GM12878 (cell line): ENCODE measurements around the gene RABEP1. TPM values are rescaled to one million over a fixed set of nuclear protein-coding genes. Genes with fewer than 3 reads are reported as not detected.

Source experiments
- ATAC-seq: fragments of 200-7000 bp; cut with Tn5 transposase; 3 replicates; pipeline ENCODE4 v1.9.1; 2020; ENCODE audit warnings: mild to moderate bottlenecking, moderate library complexity
- BruUV-seq: library from RNA; stranded (reverse); fragments of 400-500 nt; replicated peaks from 2 replicates; lab custom pipeline; 2021; lab: Mats Ljungman, UMichigan
- CTCF ChIA-PET: fragments of 300-600 bp; sonication (Branson Sonifier 250); formaldehyde crosslinking; extraction: SDS; loops from one replicate; lab custom pipeline; 2021; ENCODE audit warnings: inconsistent platforms; lab: Yijun Ruan, JAX
- POLR2A ChIA-PET: fragments of 350-600 bp; formaldehyde crosslinking; extraction: SDS; loops from one replicate; lab custom pipeline; 2021; ENCODE audit warnings: inconsistent platforms; lab: Charles Lee
- RAD21 ChIA-PET: fragments of 300-600 bp; sonication (Branson Sonifier 250); formaldehyde crosslinking; loops from one replicate; lab custom pipeline; 2023; ENCODE audit warnings: antibody characterized with exemption; ENCODE audit not compliant: unreplicated experiment; lab: Charles Lee
- SMC1A ChIA-PET: fragments of 300-600 bp; sonication (Branson Sonifier 250); formaldehyde crosslinking; loops from one replicate; lab custom pipeline; 2023; ENCODE audit not compliant: unreplicated experiment, uncharacterized antibody; lab: Charles Lee
- DNase-seq: peaks from one replicate; pipeline ENCODE4 v3.0.0-alpha.2; 2011; ENCODE audit warnings: low read depth, low spot score
- FAIRE-seq: peaks from 3 replicates; lab custom pipeline; 2011; peaks lifted over from hg19 to GRCh38; lab: Jason Lieb, UNC
- H2AFZ ChIP-seq: 2 replicates; pipeline ENCODE4 v1.6.0; 2011; ENCODE audit warnings: low read depth, low read length, control low read depth; ENCODE audit not compliant: control insufficient read depth
- H3K27ac ChIP-seq: 2 replicates; pipeline ENCODE4 v1.5.1; 2011; ENCODE audit warnings: control low read depth; ENCODE audit not compliant: control insufficient read depth, insufficient read depth
- H3K27me3 ChIP-seq, 2 experiments: replicated peaks in 1 of 2; 2 replicates each; pipeline versions ENCODE4 v1.6.0 to v1.6.1; 2011; ENCODE audit warnings: low read length in 1 of 2; ENCODE audit not compliant: control insufficient read depth in 2 of 2, insufficient read depth in 2 of 2
- H3K36me3 ChIP-seq, 2 experiments: 2 replicates each; pipeline ENCODE4 v1.5.1; 2011; ENCODE audit warnings: low read length in 1 of 2; ENCODE audit not compliant: control insufficient read depth in 2 of 2, insufficient read depth in 2 of 2
- H3K4me1 ChIP-seq: 2 replicates; pipeline ENCODE4 v1.6.1; 2011; ENCODE audit warnings: mild to moderate bottlenecking, low read length, moderate library complexity, mixed read lengths; ENCODE audit not compliant: control insufficient read depth, insufficient read depth
- H3K4me2 ChIP-seq: 2 replicates; pipeline ENCODE4 v1.6.0; 2011; ENCODE audit warnings: control low read depth; ENCODE audit not compliant: control insufficient read depth, insufficient read depth
- H3K4me3 ChIP-seq: fragments of 200-600 bp; sonication (generic); 2 replicates; pipeline ENCODE4 v1.5.1; 2016
- H3K79me2 ChIP-seq: 2 replicates; pipeline ENCODE4 v1.6.0; 2011; ENCODE audit warnings: low read length; ENCODE audit not compliant: control insufficient read depth, insufficient read depth
- H3K9ac ChIP-seq: 2 replicates; pipeline ENCODE4 v1.8.0; 2011; ENCODE audit warnings: low read length, control low read depth, mixed read lengths; ENCODE audit not compliant: control insufficient read depth, insufficient read depth
- H3K9me3 ChIP-seq: replicated peaks from 3 replicates; pipeline ENCODE4 v1.5.1; 2011; ENCODE audit warnings: mild to moderate bottlenecking, low read length; ENCODE audit not compliant: control insufficient read depth, insufficient read depth
- H4K20me1 ChIP-seq: 2 replicates; pipeline ENCODE4 v1.6.0; 2011; ENCODE audit not compliant: control insufficient read depth, insufficient read depth
- ATF2 ChIP-seq: IDR thresholded peaks from 2 replicates; pipeline ENCODE4 v1.6.1; 2012; ENCODE audit warnings: low read length, inconsistent platforms
- BHLHE40 ChIP-seq, 2 experiments: fragments of 450-650 bp in 1 of 2; IDR thresholded peaks; 2 replicates each; pipeline ENCODE4 v1.6.1; 2011 to 2017; ENCODE audit warnings: low read depth in 2 of 2, borderline replicate concordance in 1 of 2, improper control_type of control experiment in 1 of 2, low read length in 1 of 2, mild to moderate bottlenecking in 1 of 2
- CBFB ChIP-seq: IDR thresholded peaks from 2 replicates; pipeline ENCODE4 v1.6.1; 2016; ENCODE audit warnings: antibody characterized with exemption, low read depth
- HCFC1 ChIP-seq: fragments of 150-350 bp; IDR thresholded peaks from 2 replicates; pipeline ENCODE4 v1.6.1; 2014; ENCODE audit warnings: low read length
- KLF5 ChIP-seq: fragments of 450-650 bp; IDR thresholded peaks from 2 replicates; pipeline ENCODE4 v1.6.1; 2014; ENCODE audit warnings: mild to moderate bottlenecking; ENCODE audit not compliant: partially characterized antibody
- LARP7 ChIP-seq: fragments of 450-650 bp; IDR thresholded peaks from 2 replicates; pipeline ENCODE4 v1.6.1; 2017; ENCODE audit warnings: mild to moderate bottlenecking
- MAX ChIP-seq: IDR thresholded peaks from 2 replicates; pipeline ENCODE4 v1.6.1; 2012; ENCODE audit warnings: low read depth, low read length, improper control_type of control experiment
- MYC ChIP-seq: IDR thresholded peaks from 2 replicates; pipeline ENCODE4 v1.6.1; 2011; ENCODE audit warnings: mild to moderate bottlenecking, low read length, moderate library complexity, inconsistent platforms; ENCODE audit not compliant: insufficient read depth, insufficient replicate concordance, insufficient read length, severe bottlenecking
- NFIC ChIP-seq: IDR thresholded peaks from 2 replicates; pipeline ENCODE4 v1.6.1; 2012; ENCODE audit warnings: low read depth, mild to moderate bottlenecking, inconsistent platforms, low read length, moderate library complexity
- NFYB ChIP-seq: IDR thresholded peaks from 2 replicates; pipeline ENCODE4 v1.6.1; 2011; ENCODE audit warnings: low read depth, mild to moderate bottlenecking, low read length, improper control_type of control experiment, moderate library complexity; ENCODE audit not compliant: insufficient read depth
- NR2F1 ChIP-seq: fragments of 450-650 bp; conservative IDR thresholded peaks from 2 replicates; pipeline ENCODE4 v1.6.1; 2017; ENCODE audit warnings: mild to moderate bottlenecking
- NRF1 ChIP-seq: conservative IDR thresholded peaks from 2 replicates; pipeline ENCODE4 v1.6.1; 2011; ENCODE audit warnings: mild to moderate bottlenecking, low read depth, low read length, improper control_type of control experiment
- PML ChIP-seq: IDR thresholded peaks from 2 replicates; pipeline ENCODE4 v1.6.1; 2012; ENCODE audit warnings: low read length, inconsistent platforms
- RB1 ChIP-seq: fragments of 450-650 bp; formaldehyde crosslinking; IDR thresholded peaks from 2 replicates; pipeline ENCODE4 v1.6.1; 2017; ENCODE audit warnings: mild to moderate bottlenecking, borderline replicate concordance
- SIN3A ChIP-seq: IDR thresholded peaks from 2 replicates; pipeline ENCODE4 v1.6.1; 2012; ENCODE audit warnings: low read depth, low read length, improper control_type of control experiment
- SMC3 ChIP-seq: IDR thresholded peaks from 2 replicates; pipeline ENCODE4 v1.6.1; 2011; ENCODE audit warnings: low read length, improper control_type of control experiment, borderline replicate concordance
- SRF ChIP-seq, 2 experiments: IDR thresholded peaks; 2 replicates each; pipeline ENCODE4 v1.6.1; 2011; ENCODE audit warnings: low read depth in 2 of 2, low read length in 2 of 2, mild to moderate bottlenecking in 1 of 2, moderate library complexity in 1 of 2
- STAT1 ChIP-seq: fragments of 450-650 bp; conservative IDR thresholded peaks from 2 replicates; pipeline ENCODE4 v1.6.1; 2014; ENCODE audit warnings: antibody characterized with exemption, mild to moderate bottlenecking
- STAT3 ChIP-seq: IDR thresholded peaks from 2 replicates; pipeline ENCODE4 v1.6.1; 2011; ENCODE audit warnings: low read depth, low read length, improper control_type of control experiment
- WGBS: methylation state at CpG from one replicate; pipeline ENCODE4 v1.1.6; 2016; ENCODE audit warnings: low lambda C conversion rate; ENCODE audit not compliant: insufficient replicate concordance, insufficient coverage; ENCODE audit errors: missing lambda C conversion rate; 5-methylcytosine and 5-hydroxymethylcytosine counted together
- in situ Hi-C: fragments of 300-500 bp; cut with MboI; formaldehyde crosslinking; loops from 9 replicates; pipeline ENCODE4 v1.14.3; 2018; ENCODE audit warnings: mixed read lengths
- intact Hi-C: fragments of 100-400 bp; cut with micrococcal nuclease; formaldehyde crosslinking; loops from one replicate; pipeline ENCODE4 v1.14.2; 2022; ENCODE audit not compliant: unreplicated experiment
- polyA plus RNA-seq, 11 experiments: library from polyadenylated mRNA; depleted of rRNA in 4 of 11; unstranded in 6 of 11; stranded (reverse) in 5 of 11; fragments of >200 nt; fragmentation: Nextera tagmentation in 4 of 11; fragmentation: Illumina TruSeq in 1 of 11; extraction: Ambion mirVana in 4 of 11; extraction: Trizol in 1 of 11; gene quantifications; 1 replicate in 1 of 11; 2 replicates in 10 of 11; pipeline versions ENCODE4 v1.2.1 to v1.2.3, GENCODE V29; 2011 to 2016; ENCODE audit warnings: inconsistent platforms in 2 of 11, missing spikeins in 2 of 11, low read depth in 1 of 11
- total RNA-seq, 4 experiments: library from RNA; depleted of rRNA in 3 of 4; stranded (reverse); fragments of >200 nt in 3 of 4; fragmentation: Illumina TruSeq in 1 of 4; extraction: Trizol in 1 of 4; gene quantifications; 2 replicates each; pipeline versions ENCODE4 v1.2.1 to v1.2.3, GENCODE V29; 2013 to 2021

The RABEP1 gene
- total and polyA plus RNA-seq, 10 of the 15 experiments (the other 5 are each of a cell fraction or from before 2014, with no cell fraction given) = 13.4 to 71.4 (median 59.8) TPM

- POLR2A ChIA-PET = no interaction called here
These were observed 109.6 kb downstream of the RABEP1 start for GRCh38 chr17:5391678-5392077.

More at GRCh38 chr17:5391678-5392077, 109.6 kb downstream of the RABEP1 start:
- BruUV-seq = no TSS peak
- Histone ChIP-seq H3K27me3 (no peaks in the 10 kb centered on the region), H3K4me2 (no peak overlapping the region), H3K36me3 (peaks cover 11 to 43% of the 10 kb centered on the region in 2 experiments), H3K27ac (no peak overlapping the region), H4K20me1 (no peaks in the 10 kb centered on the region), H3K4me1 (no peaks in the 10 kb centered on the region), H3K4me3 (no peak overlapping the region), H2AFZ (no peak overlapping the region), H3K9me3 (no peaks in the 10 kb centered on the region), H3K79me2 (no peaks in the 10 kb centered on the region), H3K9ac (no peak overlapping the region)
- WGBS = 98% methylated on average over 5 of the region's 5 CpGs
- no peak for DNase-seq
- FAIRE-seq = no peak
- no peak for TF ChIP-seq NFIC
- TF ChIP-seq PML = no peak
- no peak for TF ChIP-seq NFYB
- TF ChIP-seq HCFC1 = no peak
- no peak for TF ChIP-seq MAX
- TF ChIP-seq NRF1 = no peak
- no peak for TF ChIP-seq LARP7
- no peak for TF ChIP-seq MYC
- TF ChIP-seq CBFB = no peak
- no peak for TF ChIP-seq SRF (IDR thresholded peaks at IDR 0.05; ENCODE audit: low read depth in 2 of 2, low read length in 2 of 2)
- TF ChIP-seq NR2F1 = no peak
- no peak for TF ChIP-seq RB1
- no peak for TF ChIP-seq SIN3A
- TF ChIP-seq ATF2 = no peak
- TF ChIP-seq SMC3 = no peak
- no peak for TF ChIP-seq STAT3
- TF ChIP-seq STAT1 = no peak
- no peak for TF ChIP-seq BHLHE40 (IDR thresholded peaks at IDR 0.05; ENCODE audit: borderline replicate concordance in 1 of 2, low read depth in 2 of 2, low read length in 1 of 2)
- no peak for TF ChIP-seq KLF5
- RAD21 ChIA-PET = interaction anchor here (1.4 kb wide), 1 partner anchor 94 kb away, joined by 4 read pairs; no protein-coding TSS in a partner anchor
- SMC1A ChIA-PET = interaction anchor here (0.8 to 2.1 kb wide), 3 partner anchors 18 to 49 kb away, joined by 3 to 4 read pairs (median 4); no protein-coding TSS in a partner anchor
- in situ Hi-C loops (no loop called here), intact Hi-C loops (no loop called here)
- CTCF ChIA-PET = no interaction called here
- no peak for ATAC-seq
